Lower leg skin (tissue), 4 donors: ENCODE data around the gene FOXK1. TPM values are rescaled to one million over a fixed set of nuclear protein-coding genes. Genes with fewer than 3 reads are reported as not detected.

Source experiments
- DNase-seq, 2 donors: peaks; one replicate each; pipeline ENCODE4 v3.0.0-alpha.2; 2019; ENCODE audit warnings: low spot score in 2 of 2
- H3K4me3 ChIP-seq: fragments of 200-600 bp; sonication (generic); 2 replicates; pipeline ENCODE4 v1.5.1; 2017; ENCODE audit warnings: mild to moderate bottlenecking, low read depth; ENCODE audit not compliant: poor library complexity, severe bottlenecking
- POLR2A ChIP-seq, 2 donors: fragments of 450-650 bp; IDR thresholded peaks; one replicate each; pipeline ENCODE4 v1.6.1; 2016 to 2017; ENCODE audit warnings: antibody characterized with exemption in 2 of 2, mild to moderate bottlenecking in 1 of 2, moderate library complexity in 1 of 2
- WGBS, 2 donors: methylation state at CpG; one replicate each; pipeline ENCODE4 v1.1.5; 2018; 5-methylcytosine and 5-hydroxymethylcytosine counted together
- intact Hi-C: fragments of 100-400 bp; cut with DNase I; formaldehyde crosslinking; loops from one replicate; pipeline ENCODE4 v1.15.0; 2023; ENCODE audit warnings: low total_unique reads
- total RNA-seq, 4 donors: library from RNA; depleted of rRNA; stranded (reverse); fragments of >200 nt; gene quantifications; one replicate each; pipeline ENCODE4 v1.1.0, GENCODE V29; 2016
- TF ChIP-seq, protein P1 (sequence below), 3 donors: fragments of 450-650 bp; IDR thresholded peaks; one replicate each; pipeline ENCODE4 v1.5.1; 2016; ENCODE audit warnings: antibody characterized with exemption in 3 of 3, mild to moderate bottlenecking in 3 of 3, moderate library complexity in 2 of 3

Gene FOXK1
- total RNA-seq, 4 donors from 2014 or later = 22.0 to 41.3 (median 30.3) TPM

- 72 to 82% methylated on average over 17 to 26 of the region's 26 CpGs for WGBS, 2 donors
- intact Hi-C loops = no loop called here
- DNase-seq = no peak
- H3K4me3 ChIP-seq = no peak overlapping the region
- TF ChIP-seq, protein P1, sequence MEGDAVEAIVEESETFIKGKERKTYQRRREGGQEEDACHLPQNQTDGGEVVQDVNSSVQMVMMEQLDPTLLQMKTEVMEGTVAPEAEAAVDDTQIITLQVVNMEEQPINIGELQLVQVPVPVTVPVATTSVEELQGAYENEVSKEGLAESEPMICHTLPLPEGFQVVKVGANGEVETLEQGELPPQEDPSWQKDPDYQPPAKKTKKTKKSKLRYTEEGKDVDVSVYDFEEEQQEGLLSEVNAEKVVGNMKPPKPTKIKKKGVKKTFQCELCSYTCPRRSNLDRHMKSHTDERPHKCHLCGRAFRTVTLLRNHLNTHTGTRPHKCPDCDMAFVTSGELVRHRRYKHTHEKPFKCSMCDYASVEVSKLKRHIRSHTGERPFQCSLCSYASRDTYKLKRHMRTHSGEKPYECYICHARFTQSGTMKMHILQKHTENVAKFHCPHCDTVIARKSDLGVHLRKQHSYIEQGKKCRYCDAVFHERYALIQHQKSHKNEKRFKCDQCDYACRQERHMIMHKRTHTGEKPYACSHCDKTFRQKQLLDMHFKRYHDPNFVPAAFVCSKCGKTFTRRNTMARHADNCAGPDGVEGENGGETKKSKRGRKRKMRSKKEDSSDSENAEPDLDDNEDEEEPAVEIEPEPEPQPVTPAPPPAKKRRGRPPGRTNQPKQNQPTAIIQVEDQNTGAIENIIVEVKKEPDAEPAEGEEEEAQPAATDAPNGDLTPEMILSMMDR (IDR thresholded peaks at IDR 0.05) = no peak
- TF ChIP-seq POLR2A (IDR thresholded peaks at IDR 0.05) = no peak
Measured at GRCh38 chr7:4789194-4790077, 107.3 kb downstream of the FOXK1 start.

DNA sequence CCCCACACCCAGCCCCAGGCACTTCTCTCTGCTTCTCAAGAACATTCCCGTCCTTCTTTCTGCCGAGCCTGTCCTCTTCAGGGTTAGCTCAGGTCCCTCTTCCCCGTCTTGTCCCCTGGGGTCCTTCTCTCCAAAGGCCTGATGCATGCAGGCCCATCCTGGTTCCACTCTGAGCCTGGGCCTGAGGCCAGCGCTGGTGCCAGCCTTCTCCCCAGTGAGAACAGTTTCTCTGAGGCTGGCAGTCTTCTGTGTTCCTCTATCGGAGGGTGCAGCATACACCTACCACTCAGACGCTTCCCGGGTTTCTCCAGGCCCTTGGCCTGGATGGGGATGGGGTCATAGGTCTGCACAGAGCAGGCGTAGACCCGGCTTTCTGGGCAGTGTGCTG lies 108.0 kb downstream of the FOXK1 start:
- no peak overlapping the region for H3K4me3 ChIP-seq
- WGBS, 2 donors = 70 to 78% methylated on average over 5 to 9 of the region's 9 CpGs
- intact Hi-C loops = no loop called here
- TF ChIP-seq POLR2A (IDR thresholded peaks at IDR 0.05) = no peak
- TF ChIP-seq, protein P1 (IDR thresholded peaks at IDR 0.05) = no peak
- no peak for DNase-seq

DNA sequence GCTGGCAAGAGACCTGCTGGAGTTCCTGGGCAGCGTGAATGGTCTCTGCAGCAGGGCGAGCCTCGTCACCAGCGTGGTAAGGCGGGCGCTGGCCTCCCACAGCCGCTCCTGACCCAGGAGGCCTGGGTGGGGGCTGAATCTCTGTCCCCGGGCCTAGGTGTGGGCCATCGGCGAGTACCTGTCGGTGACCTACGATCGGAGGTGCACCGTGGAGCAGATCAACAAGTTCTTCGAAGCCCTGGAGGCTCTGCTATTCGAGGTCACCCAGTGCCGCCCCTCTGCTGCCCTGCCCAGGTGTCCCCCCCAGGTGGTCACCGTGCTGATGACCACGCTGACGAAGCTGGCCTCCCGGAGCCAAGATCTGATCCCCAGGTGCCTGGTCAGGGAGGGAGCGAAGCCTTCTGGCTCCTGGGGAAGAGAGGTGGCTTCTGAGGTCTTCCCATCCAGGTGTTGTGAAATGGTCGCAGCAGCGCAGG lies 108.5 kb downstream of the FOXK1 start:
- intact Hi-C loops = no loop called here
- TF ChIP-seq, protein P1 (IDR thresholded peaks at IDR 0.05) = no peak
- TF ChIP-seq POLR2A (IDR thresholded peaks at IDR 0.05) = no peak
- DNase-seq = no peak
- H3K4me3 ChIP-seq = no peak overlapping the region
- 81 to 87% methylated on average over 16 to 23 of the region's 24 CpGs for WGBS, 2 donors

GRCh38 chr7:4791101-4791737 lies 109.1 kb downstream of the FOXK1 start:
- DNase-seq = no peak
- intact Hi-C loops = no loop called here
- no peak overlapping the region for H3K4me3 ChIP-seq
- no peak for TF ChIP-seq POLR2A (IDR thresholded peaks at IDR 0.05)
- TF ChIP-seq, protein P1 (IDR thresholded peaks at IDR 0.05) = no peak
- WGBS, 2 donors = 93 to 94% methylated on average over 24 to 25 of the region's 25 CpGs

GRCh38 chr7:4791738-4792536 lies 109.8 kb downstream of the FOXK1 start:
- DNase-seq = peak in 1 of 2 donors; percentile 72
- intact Hi-C loops = no loop called here
- 68 to 81% methylated on average over 14 of the region's 50 CpGs for WGBS, 2 donors

More at GRCh38 chr7:4791738-4792536, 109.8 kb downstream of the FOXK1 start:
- H3K4me3 ChIP-seq = no peak overlapping the region
- TF ChIP-seq, protein P1 (IDR thresholded peaks at IDR 0.05) = no peak
- no peak for TF ChIP-seq POLR2A (IDR thresholded peaks at IDR 0.05)
